Measurements from ENCODE around the gene GSTA4. TPM values are rescaled to one million over a fixed set of nuclear protein-coding genes. Genes with fewer than 3 reads are reported as not detected.

GSTA4 gene
- total RNA-seq, 1 experiment from 2014 or later: 3.9 TPM

- H3K4me3 ChIP-seq (ENCODE audit: low read depth in 2 of 2, low read length in 2 of 2): no peak overlapping the region
- no TSS peak for BruUV-seq (replicated peaks)
- DNase-seq (ENCODE audit: low read depth, low spot score) (no peak), ATAC-seq (no peak)
- no peak overlapping the region for H3K27ac ChIP-seq (ENCODE audit: low read length)
- H3K27me3 ChIP-seq (ENCODE audit: control insufficient read depth, insufficient read depth, low read length): no peaks in the 10 kb centered on the region
- intact Hi-C loops (cut with micrococcal nuclease; ENCODE audit: unreplicated experiment): no loop called here
- in situ Hi-C loops (cut with HindIII; ENCODE audit: low pct_unique_long_range_greater_than_20kb, low sequenced_read_pairs): no loop called here
- TF ChIP-seq POLR2AphosphoS5 (IDR thresholded peaks at IDR 0.05; ENCODE audit: low read depth, low read length) (no peak), TCF7L2 (IDR thresholded peaks at IDR 0.05; ENCODE audit: low read depth, low read length) (no peak), REST (IDR thresholded peaks at IDR 0.05; ENCODE audit: insufficient read depth in 1 of 2, low read depth in 2 of 2, low read length in 1 of 2) (no peak), CTCF (IDR thresholded peaks at IDR 0.05) (no peak)
- ChIA-PET POLR2A (no interaction called here), CTCF (no interaction called here)
- no peaks in the 10 kb centered on the region for H3K9me3 ChIP-seq (ENCODE audit: control insufficient read depth, insufficient read depth, low read depth, low read length)
- no peaks in the 10 kb centered on the region for H3K4me1 ChIP-seq (ENCODE audit: control insufficient read depth, insufficient read depth, low read length)
- no peaks in the 10 kb centered on the region for H3K36me3 ChIP-seq (ENCODE audit: control insufficient read depth, insufficient read depth, low read length)
These were observed 15.4 kb upstream of the GSTA4 start for GRCh38 chr6:53010504-53010903.

GRCh38 chr6:53009511-53009910 is 14.4 kb upstream of the GSTA4 start:
- no peak overlapping the region for H3K4me3 ChIP-seq (ENCODE audit: low read depth in 2 of 2, low read length in 2 of 2)
- H3K27ac ChIP-seq (ENCODE audit: low read length): no peak overlapping the region
- TF ChIP-seq POLR2AphosphoS5 (IDR thresholded peaks at IDR 0.05; ENCODE audit: low read depth, low read length): no peak
- no peak for TF ChIP-seq REST (IDR thresholded peaks at IDR 0.05; ENCODE audit: insufficient read depth in 1 of 2, low read depth in 2 of 2, low read length in 1 of 2)
- no peak for TF ChIP-seq TCF7L2 (IDR thresholded peaks at IDR 0.05; ENCODE audit: low read depth, low read length)
- no peak for TF ChIP-seq SIN3A (IDR thresholded peaks at IDR 0.05; ENCODE audit: borderline replicate concordance, insufficient read depth, low read depth, low read length)
- TF ChIP-seq CTCF (IDR thresholded peaks at IDR 0.05): no peak
- POLR2A ChIA-PET: no interaction called here
- CTCF ChIA-PET: no interaction called here
- BruUV-seq (replicated peaks): no TSS peak
- no peaks in the 10 kb centered on the region for H3K4me1 ChIP-seq (ENCODE audit: control insufficient read depth, insufficient read depth, low read length)
- ATAC-seq (no peak), DNase-seq (ENCODE audit: low read depth, low spot score) (no peak)
- H3K9me3 ChIP-seq (ENCODE audit: control insufficient read depth, insufficient read depth, low read depth, low read length): no peaks in the 10 kb centered on the region
- H3K27me3 ChIP-seq (ENCODE audit: control insufficient read depth, insufficient read depth, low read length): no peaks in the 10 kb centered on the region
- in situ Hi-C loops (cut with HindIII; ENCODE audit: low pct_unique_long_range_greater_than_20kb, low sequenced_read_pairs): no loop called here
- H3K36me3 ChIP-seq (ENCODE audit: control insufficient read depth, insufficient read depth, low read length): no peaks in the 10 kb centered on the region
- intact Hi-C loops (cut with micrococcal nuclease; ENCODE audit: unreplicated experiment): no loop called here

All from Panc1 (cell line).